ENCODE data around the gene HOXB5.

Gene HOXB5

GRCh38 chr17:48628649-48629410 lies 35.3 kb upstream of the HOXB5 start:
- no peak for DNase-seq

GRCh38 chr17:48627623-48628521 lies 34.3 kb upstream of the HOXB5 start:
- DNase-seq, result no peak

- DNase-seq, result no peak
These were observed 33.6 kb upstream of the HOXB5 start for GRCh38 chr17:48627118-48627597.

GRCh38 chr17:48626245-48627117 lies 32.9 kb upstream of the HOXB5 start, which contains the start of gene HOXB9:
HOXB9 (minus strand) TSS chr17:48626358; CDS start chr17:48626269, 89 bp downstream.
- DNase-seq, result no peak

GRCh38 chr17:48625495-48626244 lies 32.1 kb upstream of the HOXB5 start:
- no peak for DNase-seq

GRCh38 chr17:48624544-48625494 lies 31.2 kb upstream of the HOXB5 start:
- no peak for DNase-seq

- DNase-seq, result no peak
These were observed 30.5 kb upstream of the HOXB5 start for GRCh38 chr17:48624118-48624517.

- no peak for DNase-seq
These were observed 30.0 kb upstream of the HOXB5 start for GRCh38 chr17:48623583-48623982.

GRCh38 chr17:48622857-48623256 lies 29.3 kb upstream of the HOXB5 start:
- DNase-seq, result no peak

GRCh38 chr17:48621410-48622392 lies 28.1 kb upstream of the HOXB5 start:
- no peak for DNase-seq

GRCh38 chr17:48620461-48621139 lies 27.0 kb upstream of the HOXB5 start:
- DNase-seq, result no peak

- DNase-seq, result no peak
These were observed 26.4 kb upstream of the HOXB5 start for GRCh38 chr17:48619826-48620449.

- DNase-seq, result peak; percentile 78
These were observed 24.8 kb upstream of the HOXB5 start for GRCh38 chr17:48618256-48618896.

GRCh38 chr17:48617471-48618255 lies 24.1 kb upstream of the HOXB5 start:
- no peak for DNase-seq

- DNase-seq, result no peak
These were observed 23.3 kb upstream of the HOXB5 start for GRCh38 chr17:48616717-48617470.

Data from effector CD8-positive, alpha-beta T cell (primary cell).